ENCODE results near the gene ENO2.

The ENO2 gene

DNA sequence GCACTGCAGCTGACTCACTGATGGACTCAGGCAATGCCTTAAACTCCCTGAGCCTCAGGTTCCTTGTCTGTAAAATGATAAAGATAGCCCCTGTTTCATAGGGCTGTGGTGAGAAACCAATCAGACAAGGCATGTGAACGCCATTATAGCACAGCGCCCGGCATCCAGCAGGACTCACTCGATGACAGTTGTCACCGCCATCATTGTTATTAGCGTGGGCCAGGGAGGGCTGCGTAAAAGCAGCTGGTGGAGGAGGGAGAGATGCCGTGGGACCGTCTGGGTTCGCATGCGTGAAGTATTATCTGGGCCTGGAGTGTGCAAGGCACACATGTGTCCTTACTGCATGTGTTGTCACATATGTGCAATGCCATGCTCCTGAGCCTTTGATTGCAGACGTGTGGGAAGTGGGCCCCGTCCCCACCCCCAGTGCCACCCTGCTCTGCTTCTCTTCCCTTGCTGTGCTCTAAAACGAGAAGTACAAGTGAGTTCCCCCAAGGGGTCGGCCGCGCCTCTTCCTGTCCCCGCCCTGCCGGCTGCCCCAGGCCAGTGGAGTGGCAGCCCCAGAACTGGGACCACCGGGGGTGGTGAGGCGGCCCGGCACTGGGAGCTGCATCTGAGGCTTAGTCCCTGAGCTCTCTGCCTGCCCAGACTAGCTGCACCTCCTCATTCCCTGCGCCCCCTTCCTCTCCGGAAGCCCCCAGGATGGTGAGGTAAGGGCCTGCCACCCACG lies 36.6 kb downstream of the ENO2 start, which contains the start of gene PTPN6:
TSS of gene PTPN6 (plus strand) at position 546 of the 730 bp plus-strand sequence. CDS start at position 703, 157 bp downstream.
- DNase-seq, result peak in 2 of 4 experiments; percentile 47

DNA sequence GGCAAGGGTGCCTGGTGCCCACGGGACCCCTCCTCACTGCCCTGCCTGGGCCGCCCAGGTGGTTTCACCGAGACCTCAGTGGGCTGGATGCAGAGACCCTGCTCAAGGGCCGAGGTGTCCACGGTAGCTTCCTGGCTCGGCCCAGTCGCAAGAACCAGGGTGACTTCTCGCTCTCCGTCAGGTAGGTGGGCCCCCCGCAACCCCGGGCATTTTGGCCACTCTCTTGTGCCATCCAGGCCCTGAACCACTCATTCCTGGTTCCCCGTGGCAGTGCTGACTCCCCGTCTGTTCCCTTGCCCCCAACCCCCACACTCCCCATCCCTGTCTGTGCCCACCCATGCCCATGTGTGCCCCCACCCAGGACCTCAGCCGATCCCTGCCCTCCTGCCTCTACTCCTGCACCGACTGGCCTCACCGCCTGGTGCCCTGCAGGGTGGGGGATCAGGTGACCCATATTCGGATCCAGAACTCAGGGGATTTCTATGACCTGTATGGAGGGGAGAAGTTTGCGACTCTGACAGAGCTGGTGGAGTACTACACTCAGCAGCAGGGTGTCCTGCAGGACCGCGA lies 37.3 kb downstream of the ENO2 start:
- DNase-seq, result no peak

GRCh38 chr12:6952121-6952862 lies 37.9 kb downstream of the ENO2 start:
- no peak for DNase-seq

GRCh38 chr12:6952863-6953441 lies 38.6 kb downstream of the ENO2 start:
- no peak for DNase-seq

DNA sequence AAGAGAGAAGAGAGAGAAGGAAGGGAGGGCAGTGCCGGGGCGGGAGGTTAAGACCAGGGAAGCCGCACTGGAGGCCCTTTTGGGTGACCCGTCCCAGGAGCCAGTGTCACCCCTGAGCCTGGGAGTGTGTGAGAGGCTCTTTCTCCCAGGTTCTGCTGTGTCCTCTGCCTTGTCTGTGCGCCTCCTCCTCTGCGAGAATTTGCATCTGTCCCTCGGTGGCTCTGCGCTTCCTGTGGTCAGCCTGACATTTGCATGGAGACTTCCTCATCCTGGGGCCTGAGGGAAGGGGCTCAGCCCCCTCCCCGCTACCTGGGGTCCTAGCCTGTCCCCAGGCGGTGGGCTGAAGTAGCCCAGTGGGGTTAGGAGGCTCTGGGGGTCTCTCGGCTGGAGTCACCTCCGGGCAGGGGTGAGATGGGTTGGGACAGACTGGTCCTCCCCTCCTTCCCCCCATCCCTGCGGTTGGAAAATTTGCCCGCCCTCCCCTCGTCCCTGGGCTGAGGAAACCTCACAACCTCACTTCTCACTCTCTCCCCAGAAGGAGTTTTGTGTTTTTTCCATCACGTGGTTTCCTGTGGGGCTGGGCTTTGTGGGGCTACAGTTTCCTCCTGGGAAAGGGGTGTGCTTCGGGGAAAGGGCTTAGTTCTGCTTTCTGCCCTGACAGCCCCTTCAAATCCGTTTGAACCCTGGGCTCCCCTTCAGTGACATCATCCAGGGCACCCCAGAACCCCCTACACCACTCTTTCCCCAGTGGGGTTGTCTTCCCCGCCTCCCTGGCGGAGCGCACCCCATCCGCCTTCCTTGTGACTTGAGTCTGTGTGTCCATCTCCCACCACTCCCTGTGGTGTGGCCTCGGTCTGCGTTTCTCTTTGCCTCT lies 39.3 kb downstream of the ENO2 start:
- peak; percentile 26 to 35 (median 29) for DNase-seq

DNA sequence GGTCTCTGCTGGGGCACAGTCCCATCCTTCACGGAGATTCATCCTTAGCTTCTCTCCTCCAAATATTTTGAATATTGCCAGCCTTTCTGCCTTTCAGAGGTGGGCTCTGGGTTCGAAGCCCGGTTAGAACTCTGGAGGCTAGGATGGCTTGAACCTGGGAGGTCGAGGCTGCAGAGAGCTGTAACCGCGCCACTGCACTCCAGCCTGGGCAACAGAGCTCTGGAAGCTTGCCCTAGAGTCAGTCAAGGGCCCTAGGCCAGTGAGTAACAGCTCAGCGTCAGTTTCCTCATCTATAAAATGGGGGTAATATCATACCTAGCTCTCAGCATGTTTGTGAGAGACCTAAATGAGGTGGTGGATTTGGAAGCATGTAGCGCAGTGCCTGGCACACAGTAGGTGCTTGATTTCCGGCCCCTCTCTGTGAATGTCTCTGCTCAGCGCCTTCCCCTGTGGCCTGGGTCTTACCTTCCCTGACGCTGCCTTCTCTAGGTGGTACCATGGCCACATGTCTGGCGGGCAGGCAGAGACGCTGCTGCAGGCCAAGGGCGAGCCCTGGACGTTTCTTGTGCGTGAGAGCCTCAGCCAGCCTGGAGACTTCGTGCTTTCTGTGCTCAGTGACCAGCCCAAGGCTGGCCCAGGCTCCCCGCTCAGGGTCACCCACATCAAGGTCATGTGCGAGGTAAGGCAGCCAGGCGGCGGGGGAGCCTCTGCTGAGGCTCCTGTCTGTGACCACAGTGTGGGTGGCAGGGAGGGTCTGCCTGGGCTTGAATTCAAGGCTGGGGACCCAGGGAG lies 40.1 kb downstream of the ENO2 start:
- no peak for DNase-seq

DNA sequence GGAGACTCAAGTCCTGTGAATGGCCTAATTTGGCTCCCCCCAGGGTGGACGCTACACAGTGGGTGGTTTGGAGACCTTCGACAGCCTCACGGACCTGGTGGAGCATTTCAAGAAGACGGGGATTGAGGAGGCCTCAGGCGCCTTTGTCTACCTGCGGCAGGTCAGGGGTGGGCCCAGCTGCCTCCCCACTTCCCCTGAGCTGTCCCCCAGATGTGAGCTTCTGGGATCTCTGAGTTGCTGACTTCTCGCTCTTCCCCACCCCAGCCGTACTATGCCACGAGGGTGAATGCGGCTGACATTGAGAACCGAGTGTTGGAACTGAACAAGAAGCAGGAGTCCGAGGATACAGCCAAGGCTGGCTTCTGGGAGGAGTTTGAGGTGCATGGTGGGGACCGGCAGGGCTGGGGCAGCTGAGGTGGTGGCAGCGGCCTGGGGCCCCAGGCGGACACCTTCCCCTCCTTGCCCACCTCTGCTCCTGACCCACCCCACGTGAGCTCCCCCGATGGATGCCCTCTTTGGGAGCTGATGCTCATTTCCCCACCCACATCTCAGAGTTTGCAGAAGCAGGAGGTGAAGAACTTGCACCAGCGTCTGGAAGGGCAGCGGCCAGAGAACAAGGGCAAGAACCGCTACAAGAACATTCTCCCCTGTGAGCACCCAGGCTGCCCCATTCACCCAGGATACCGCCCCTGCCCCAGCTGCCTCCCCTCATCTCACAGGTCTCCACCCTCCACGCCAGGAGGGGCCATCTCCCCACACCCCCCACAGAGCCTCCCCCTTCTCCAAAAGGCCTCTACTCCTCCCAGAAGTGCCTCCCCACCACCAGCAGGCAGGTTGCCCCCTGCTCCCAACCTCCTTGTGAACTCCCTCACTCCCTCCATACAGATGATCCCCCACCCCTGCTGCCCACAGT lies 41.0 kb downstream of the ENO2 start:
- DNase-seq, result no peak

GRCh38 chr12:6956021-6956727 lies 41.8 kb downstream of the ENO2 start:
- DNase-seq, result no peak

DNA sequence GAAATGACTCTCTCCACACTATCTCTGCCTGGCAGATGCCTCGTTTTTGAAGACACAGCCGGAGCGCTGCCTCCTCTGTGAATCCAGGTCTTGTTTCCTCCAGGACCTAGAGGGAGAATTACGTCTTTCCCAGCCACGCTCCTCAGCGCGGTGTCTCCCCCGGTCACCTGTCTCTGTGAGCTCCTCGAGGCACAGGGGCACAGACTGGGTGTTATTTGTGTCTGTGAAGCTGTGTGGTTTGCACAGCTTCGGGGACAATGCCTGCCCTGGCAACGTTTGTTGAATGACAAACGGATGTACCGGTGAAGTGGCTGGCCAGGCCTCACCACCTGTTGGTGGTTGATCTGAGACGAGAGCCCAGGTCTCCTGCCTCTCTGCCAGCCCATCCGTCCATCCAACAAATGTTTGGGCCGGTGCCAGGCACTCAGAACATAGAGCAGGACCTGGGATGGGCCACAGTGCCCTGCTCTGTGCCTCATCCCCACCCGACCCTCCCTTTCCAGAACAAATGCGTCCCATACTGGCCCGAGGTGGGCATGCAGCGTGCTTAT lies 42.8 kb downstream of the ENO2 start:
- no peak for DNase-seq

GRCh38 chr12:6957741-6958608 lies 43.6 kb downstream of the ENO2 start:
- no peak for DNase-seq

DNA sequence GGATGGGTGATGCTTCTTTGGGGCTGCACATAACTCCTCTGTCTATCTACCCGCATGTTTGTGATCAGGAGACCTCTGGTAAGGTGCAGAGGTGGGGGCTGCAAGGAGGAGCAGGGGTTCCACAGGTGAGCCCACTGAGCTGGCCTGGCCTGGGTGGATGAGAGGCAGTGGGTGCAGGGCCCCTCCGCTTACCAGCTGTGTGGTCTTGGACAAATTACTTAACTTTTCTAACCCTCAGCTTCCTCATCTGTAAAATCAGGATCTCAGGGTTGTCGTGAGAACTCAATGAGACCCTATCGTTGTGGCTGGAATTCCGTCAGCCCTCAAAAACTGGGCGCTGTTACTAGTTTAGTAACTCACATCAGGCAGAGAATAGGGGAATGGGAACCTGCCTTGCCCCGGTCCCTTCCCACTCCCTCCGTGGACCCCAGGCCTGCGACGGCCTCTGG lies 44.3 kb downstream of the ENO2 start:
- DNase-seq, result no peak

- DNase-seq, result peak in 3 of 4 experiments; percentile 41 to 48 (median 43)
Observed at GRCh38 chr12:6959058-6959804, 44.9 kb downstream of the ENO2 start.

- DNase-seq, result no peak
Observed at GRCh38 chr12:6959805-6960592, 45.6 kb downstream of the ENO2 start.

DNA sequence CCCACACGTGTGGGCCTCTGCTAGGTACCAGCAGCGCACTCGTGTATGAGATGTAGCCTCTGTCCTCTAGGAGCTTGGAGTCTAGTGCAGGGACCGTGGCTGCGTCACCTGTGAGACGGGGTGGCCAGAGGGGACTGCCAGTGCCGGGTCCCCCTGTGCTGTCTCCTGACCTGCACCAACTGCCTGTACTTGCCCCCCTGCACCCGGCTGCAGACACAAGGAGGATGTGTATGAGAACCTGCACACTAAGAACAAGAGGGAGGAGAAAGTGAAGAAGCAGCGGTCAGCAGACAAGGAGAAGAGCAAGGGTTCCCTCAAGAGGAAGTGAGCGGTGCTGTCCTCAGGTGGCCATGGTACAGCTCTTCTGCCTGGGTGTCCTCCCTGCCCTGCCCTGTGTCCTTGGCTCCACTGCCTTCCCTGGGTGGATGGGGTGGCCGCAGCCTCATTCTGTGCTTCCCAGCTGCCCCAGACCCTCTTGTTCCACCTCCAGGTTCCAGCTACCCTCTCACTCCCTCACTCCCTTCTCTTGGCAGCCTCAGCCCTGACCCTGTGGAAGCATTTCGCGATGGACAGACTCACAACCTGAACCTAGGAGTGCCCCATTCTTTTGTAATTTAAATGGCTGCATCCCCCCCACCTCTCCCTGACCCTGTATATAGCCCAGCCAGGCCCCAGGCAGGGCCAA lies 46.4 kb downstream of the ENO2 start:
- DNase-seq, result no peak

DNA sequence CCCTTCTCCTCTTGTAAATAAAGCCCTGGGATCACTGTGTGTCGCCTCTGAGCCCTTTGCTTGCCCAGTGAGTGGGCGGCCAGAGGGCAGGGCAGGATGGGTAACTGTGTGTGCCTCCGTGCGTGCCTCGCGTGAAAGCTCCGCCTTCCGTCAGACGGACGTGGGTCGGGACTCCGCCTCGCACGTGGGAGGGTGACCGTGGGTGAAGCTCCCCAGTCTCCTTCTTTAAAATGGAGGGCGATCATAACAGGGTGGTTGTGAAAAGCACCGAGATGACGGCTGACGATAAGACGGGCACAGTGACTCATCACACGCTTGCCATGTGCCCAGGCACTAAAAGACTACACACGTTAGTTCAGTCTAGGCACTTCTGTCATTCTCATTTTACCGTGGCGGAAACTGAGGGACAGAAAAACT lies 46.9 kb downstream of the ENO2 start:
- peak; percentile 73 to 82 (median 76) for DNase-seq

GRCh38 chr12:6961695-6962284 lies 47.4 kb downstream of the ENO2 start:
- peak in 1 of 4 experiments; percentile 36 for DNase-seq

Measured in activated CD4-positive, CD25-positive, alpha-beta regulatory T cell (primary cell).